NCI-H446 (cell line): ENCODE data around the gene MAML3.

ENCODE experiments used
- DNase-seq, 2 experiments: peaks; one replicate each; lab custom pipeline; 2025; lab: John Stamatoyannopoulos, UW

MAML3 gene

DNA sequence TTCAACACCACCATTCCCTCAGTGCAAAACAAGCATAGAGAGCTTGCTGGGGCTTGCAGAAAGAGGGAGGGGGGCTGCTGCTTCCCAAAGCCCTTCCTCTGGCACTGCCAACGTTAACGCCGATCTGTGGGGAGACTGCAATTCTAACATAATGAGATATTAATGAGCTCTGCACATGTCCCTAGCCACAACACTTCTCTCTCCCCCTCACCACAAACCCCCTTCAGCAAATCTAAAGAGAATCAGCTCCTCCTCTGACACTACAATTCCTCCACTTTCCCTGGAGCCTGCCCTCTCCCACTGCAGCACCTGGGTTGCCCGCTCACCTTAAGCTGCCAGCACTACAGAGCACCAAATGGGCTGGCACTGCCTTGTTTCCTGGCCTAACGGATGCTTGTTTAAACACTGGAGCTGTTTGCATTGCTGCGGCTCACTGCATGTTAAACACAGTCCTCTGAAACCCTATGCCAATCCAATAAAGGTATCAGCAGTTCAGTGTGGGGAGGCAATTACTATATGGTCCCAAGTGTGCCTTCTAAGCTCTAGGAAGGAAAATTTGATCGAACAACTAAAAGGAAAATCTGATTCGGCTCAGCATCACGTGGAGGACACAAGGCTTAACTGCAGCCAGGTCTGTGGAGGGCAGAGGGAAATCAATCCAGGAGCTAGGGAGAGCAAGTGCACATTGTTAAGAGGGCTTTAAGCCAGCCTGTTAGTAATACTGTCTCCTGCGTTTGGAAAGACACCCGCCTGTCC lies 232.4 kb downstream of the MAML3 start:
- DNase-seq: peak; percentile 89 to 96

GRCh38 chr4:139920486-139921002 lies 233.4 kb downstream of the MAML3 start:
- DNase-seq: peak in 1 of 2 experiments; percentile 42

DNA sequence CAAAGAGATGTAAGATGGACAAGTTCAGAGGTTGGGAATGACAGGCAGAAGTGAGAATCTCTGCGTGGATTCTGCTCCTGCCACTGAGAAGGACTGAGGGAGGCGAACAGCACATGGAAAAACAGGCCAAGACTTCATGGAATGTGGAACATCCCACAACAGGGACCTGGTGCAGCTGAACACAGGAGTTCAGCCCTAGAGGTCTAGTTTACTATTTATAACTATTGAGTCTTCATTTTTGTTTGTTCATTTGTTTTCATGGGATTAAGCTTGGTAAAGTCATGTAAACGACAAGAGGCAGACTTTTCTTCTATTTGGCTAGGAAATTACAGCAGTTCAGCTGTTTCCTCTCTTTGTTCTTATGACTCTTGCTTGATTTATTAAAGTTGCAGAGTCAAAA lies 234.5 kb downstream of the MAML3 start:
- peak in 1 of 2 experiments; percentile 45 for DNase-seq

GRCh38 chr4:139919004-139919403 lies 235.0 kb downstream of the MAML3 start:
- peak in 1 of 2 experiments; percentile 59 for DNase-seq

- no peak for DNase-seq
Observed at GRCh38 chr4:139918591-139918990, 235.4 kb downstream of the MAML3 start.

DNA sequence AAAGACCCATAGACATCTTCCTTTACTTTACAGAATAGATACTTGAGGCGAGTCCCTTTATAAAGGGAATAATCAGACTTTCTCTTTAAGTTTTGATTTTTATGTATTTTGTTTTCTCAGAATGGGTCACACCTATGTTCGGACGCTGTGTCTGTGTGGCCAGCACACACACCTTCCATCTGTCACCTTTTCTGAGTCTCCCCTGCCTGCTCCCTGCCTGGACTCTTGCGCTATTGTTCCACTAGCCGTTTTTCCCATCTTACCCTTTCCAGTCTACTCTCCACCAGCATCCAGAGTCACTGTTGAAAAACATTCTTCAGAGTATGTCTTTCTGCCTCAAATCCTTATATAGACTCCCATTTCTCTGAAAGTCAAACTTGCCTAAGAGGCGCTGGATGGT lies 236.1 kb downstream of the MAML3 start:
- no peak for DNase-seq

- no peak for DNase-seq
Observed at GRCh38 chr4:139916041-139916440, 237.9 kb downstream of the MAML3 start.

GRCh38 chr4:139915037-139915436 lies 238.9 kb downstream of the MAML3 start:
- peak in 1 of 2 experiments; percentile 37 for DNase-seq

DNA sequence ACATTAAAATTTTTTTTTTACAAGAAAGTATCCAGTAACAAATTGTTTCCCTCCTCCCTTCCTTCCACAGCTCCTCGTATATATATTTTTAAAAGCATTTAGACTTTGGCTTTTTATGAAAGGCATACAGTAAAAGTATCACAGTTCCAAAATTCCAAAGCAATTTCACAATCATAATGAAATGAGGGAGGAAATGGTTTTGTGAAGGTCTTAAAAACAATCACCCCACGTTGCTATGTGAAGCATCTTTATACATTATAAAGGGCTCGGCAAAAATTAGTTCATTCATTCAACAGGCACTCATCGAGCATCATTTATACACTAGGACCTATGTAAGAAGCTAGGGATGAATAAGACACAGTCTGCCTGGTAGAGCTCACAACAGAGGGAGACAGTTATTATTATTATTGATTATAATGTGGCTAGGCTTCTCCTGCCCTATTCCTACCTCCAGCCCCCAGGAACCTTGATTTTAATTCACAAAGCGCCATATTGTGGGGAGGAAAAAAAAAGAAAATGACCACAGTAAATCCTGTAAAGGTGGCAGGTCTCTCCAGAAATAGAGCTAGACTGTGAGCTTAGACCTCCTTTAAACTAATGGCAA lies 239.9 kb downstream of the MAML3 start:
- DNase-seq: no peak

GRCh38 chr4:139913398-139913990 lies 240.5 kb downstream of the MAML3 start:
- peak; percentile 51 to 69 for DNase-seq

DNA sequence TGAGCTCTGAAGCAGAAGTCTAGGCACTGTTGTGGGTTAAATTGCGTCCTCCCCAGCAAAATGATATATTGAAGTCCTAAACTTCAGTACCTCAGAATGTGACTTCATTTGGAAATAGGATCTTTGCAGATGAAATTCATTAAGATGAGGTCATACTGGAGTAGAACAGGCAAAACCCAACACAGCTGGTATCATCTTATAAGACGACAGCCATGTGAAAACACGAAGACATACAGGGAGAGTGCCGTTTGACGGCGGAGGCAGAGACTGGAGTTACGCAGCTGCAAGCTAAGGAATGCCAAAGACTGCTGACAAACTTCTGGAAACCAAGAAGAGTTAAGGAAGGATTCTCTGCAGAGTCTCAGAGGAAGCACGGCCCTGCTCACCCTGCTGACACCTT lies 241.5 kb downstream of the MAML3 start:
- no peak for DNase-seq

- DNase-seq: no peak
Observed at GRCh38 chr4:139910106-139910505, 243.9 kb downstream of the MAML3 start.

DNA sequence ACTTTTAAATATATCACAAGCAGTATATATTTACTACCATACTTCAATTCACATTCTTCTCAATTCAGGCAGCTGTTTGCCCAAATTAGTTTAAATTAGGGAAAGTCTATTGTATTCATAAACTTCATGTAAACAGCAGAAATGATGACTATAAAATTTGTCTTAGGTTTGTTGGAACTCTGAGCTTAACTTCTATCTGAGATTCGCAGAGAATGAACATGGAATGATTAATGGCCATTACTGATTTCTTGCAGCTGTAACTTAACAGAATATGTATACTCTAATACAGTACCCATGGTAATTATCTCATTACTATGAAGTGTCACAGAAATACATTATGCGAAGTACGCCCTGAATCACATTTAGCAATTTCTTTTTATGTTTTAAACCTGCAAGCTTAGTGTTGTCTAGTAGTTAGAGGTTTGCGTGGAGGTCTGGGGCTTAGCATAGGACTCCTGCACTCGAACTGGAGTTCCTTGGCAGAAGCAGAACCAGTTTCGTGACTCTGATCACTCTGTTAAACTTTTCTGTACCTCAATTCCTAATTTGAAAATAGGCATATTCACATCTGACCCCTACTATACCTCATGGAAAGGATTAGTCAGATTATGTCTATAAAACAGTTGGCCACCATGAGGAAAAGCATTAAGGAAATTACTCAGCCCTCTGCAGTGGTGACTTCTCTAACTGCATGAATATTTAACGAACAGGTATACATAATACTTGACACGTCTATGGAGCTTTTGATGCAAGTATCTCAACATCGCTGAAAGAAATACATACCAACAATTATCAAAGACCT lies 245.1 kb downstream of the MAML3 start:
- no peak for DNase-seq

DNA sequence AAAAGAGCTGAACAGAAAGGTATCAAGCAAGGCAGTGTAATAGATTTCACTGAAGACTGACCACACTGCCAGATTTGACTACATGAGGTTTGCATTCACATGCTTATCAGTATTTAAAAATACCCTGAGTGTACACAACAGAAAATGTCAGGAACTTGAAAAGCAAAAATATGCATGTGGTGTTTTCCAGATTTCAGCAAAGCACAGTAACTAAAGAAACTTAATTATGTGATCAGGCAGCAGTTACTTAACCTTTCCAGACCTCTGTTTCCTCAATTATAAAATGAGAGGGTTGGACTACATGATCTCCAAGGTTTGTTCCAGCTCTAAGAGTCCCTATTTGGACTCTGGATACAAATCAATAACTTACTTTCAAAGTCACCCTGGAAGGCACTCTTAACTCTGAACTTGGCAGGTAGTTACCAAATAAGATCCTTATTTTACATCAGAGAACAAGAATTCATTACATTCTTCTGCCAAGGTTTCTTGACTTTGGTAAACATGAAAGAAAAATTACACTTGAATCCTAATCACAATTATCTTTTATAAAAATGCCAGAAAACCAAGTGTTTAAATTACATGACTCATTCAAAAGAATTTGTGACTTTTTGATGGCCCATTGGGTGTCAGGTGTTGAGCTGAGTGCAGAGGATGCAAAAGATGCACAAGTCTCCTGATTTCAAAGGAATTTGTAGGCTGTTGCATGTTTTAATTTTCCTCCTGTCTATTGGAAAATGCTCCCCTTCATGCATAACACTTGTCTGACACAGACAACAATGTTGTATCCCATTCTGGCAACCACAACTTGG lies 246.8 kb downstream of the MAML3 start:
- DNase-seq: peak in 1 of 2 experiments; percentile 55

DNA sequence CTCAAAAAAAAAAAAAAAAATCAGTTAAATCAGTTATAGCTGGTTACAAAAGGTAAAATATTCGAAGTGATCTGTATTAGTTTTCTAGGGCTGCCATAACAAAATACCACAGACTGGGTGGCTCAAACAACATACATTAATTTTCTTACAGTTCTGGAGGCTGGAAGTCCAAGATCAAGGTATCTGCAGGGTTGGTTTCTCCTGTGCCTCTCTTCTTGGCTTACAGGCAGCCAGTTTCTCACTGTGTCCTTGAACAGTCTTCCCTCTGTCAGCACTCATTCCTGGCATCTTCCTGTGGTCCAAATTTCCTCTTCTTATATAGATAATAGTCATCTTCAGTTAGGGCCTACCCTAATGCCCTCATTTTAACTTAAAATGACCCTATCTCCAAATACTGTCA lies 248.5 kb downstream of the MAML3 start:
- no peak for DNase-seq

DNA sequence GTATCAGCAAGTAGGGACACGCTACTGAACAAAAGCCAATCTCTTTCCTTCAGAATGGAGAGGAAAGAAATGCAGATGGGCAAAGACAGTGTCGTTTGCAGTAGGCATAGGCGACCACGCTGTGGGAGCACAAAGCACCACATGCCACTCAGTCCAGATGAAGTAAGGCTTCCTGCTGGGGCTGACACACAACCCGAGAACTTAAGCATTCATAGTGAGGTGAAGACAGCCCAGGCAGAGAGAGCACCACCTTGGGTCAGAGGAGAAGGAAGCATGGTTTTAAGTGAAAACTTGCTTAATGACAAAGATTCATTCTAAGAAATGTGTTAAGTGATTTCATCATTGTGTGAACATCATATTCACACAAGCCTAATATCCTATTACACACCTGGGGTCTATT lies 249.6 kb downstream of the MAML3 start:
- DNase-seq: no peak

DNA sequence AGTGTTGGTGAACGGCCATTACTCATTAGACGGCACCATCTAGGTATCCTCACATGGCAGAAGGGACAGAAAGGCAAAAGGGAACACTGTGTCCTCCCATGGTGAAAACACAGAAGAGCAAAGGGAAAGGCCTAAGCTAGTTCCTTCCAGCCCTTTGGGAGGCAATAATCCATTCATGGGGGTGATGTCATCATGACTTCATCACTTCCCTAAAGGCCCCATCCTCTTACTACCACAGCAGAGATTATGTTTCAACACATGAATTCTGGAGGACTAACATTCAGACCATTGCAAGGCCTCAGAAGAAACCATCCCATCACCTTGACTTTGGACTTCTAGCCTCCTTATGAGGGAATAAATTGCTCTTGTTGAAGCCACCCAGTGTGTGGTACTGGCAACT lies 250.1 kb downstream of the MAML3 start:
- no peak for DNase-seq

- no peak for DNase-seq
Observed at GRCh38 chr4:139902321-139903320, 251.4 kb downstream of the MAML3 start.

GRCh38 chr4:139901531-139902320 lies 252.3 kb downstream of the MAML3 start:
- no peak for DNase-seq
